SK-N-SH (cell line): Measurements from ENCODE around the gene TMEM187. TPM values are rescaled to one million over a fixed set of nuclear protein-coding genes. Genes with fewer than 3 reads are reported as not detected.

ENCODE experiments used
- CTCF ChIA-PET: fragments of 300-600, 350-600 bp; formaldehyde crosslinking; extraction: SDS; loops from one replicate; lab custom pipeline; 2021; lab: Yijun Ruan, JAX
- POLR2A ChIA-PET: fragments of 350-600 bp; sonication (Branson Sonifier 250); formaldehyde crosslinking; extraction: SDS; loops from one replicate; lab custom pipeline; 2020; ENCODE audit warnings: antibody characterized with exemption, inconsistent platforms; lab: Yijun Ruan, JAX
- DNase-seq: peaks from one replicate; pipeline ENCODE4 v3.0.0; 2012
- H2AFZ ChIP-seq: fragments of 200-600 bp; sonication (generic); 2 replicates; pipeline ENCODE4 v1.8.1; 2016; ENCODE audit warnings: antibody characterized with exemption, mild to moderate bottlenecking, low read depth
- H3F3A ChIP-seq: fragments of 200-600 bp; sonication (generic); replicated peaks from 2 replicates; pipeline ENCODE3; 2016; ENCODE audit warnings: antibody characterized with exemption, mild to moderate bottlenecking; ENCODE audit not compliant: insufficient read depth
- H3K27ac ChIP-seq, 2 experiments: fragments of 200-500 bp in 1 of 2; fragments of 200-600 bp in 1 of 2; sonication (Bioruptor generic) in 1 of 2; sonication (generic), shearing (Covaris generic) in 1 of 2; 2 replicates each; pipeline versions ENCODE4 v1.5.1 to v1.6.1; 2014 to 2016; ENCODE audit warnings: low read depth in 2 of 2, inconsistent platforms in 1 of 2, low read length in 1 of 2, mild to moderate bottlenecking in 1 of 2, mixed read lengths in 1 of 2
- H3K27me3 ChIP-seq: fragments of 200-600 bp; sonication (generic), shearing (Covaris generic); 2 replicates; pipeline ENCODE4 v1.6.1; 2016; ENCODE audit warnings: mixed run types; ENCODE audit not compliant: insufficient read depth
- H3K36me3 ChIP-seq, 2 experiments: fragments of 200-500 bp in 1 of 2; fragments of 200-600 bp in 1 of 2; sonication (Bioruptor generic) in 1 of 2; sonication (generic) in 1 of 2; replicated peaks in 1 of 2; 2 replicates each; pipeline versions ENCODE3 to v1.5.1; 2014 to 2016; ENCODE audit warnings: low read length in 1 of 2, mild to moderate bottlenecking in 1 of 2; ENCODE audit not compliant: insufficient read depth in 2 of 2, control insufficient read depth in 1 of 2
- H3K4me1 ChIP-seq, 2 experiments: fragments of 200-500 bp in 1 of 2; fragments of 200-600 bp in 1 of 2; sonication (Bioruptor generic) in 1 of 2; sonication (generic), shearing (Covaris generic) in 1 of 2; 2 replicates each; pipeline versions ENCODE4 v1.5.1 to v1.6.1; 2014 to 2016; ENCODE audit warnings: low read depth in 1 of 2, low read length in 1 of 2, mixed run types in 1 of 2; ENCODE audit not compliant: insufficient read depth in 2 of 2, control insufficient read depth in 1 of 2
- H3K4me2 ChIP-seq: fragments of 200-600 bp; sonication (generic), shearing (Covaris generic); 2 replicates; pipeline ENCODE4 v1.6.1; 2017; ENCODE audit warnings: mixed run types
- H3K4me3 ChIP-seq, 2 experiments: fragments of 200-500 bp in 1 of 2; fragments of 200-600 bp in 1 of 2; sonication (Bioruptor generic) in 1 of 2; sonication (generic), shearing (Covaris generic) in 1 of 2; 2 replicates each; pipeline versions ENCODE4 v1.5.1 to v1.8.1; 2014 to 2016; ENCODE audit warnings: low read depth in 2 of 2, inconsistent platforms in 1 of 2, low read length in 1 of 2, mild to moderate bottlenecking in 1 of 2, mixed read lengths in 1 of 2, moderate library complexity in 1 of 2
- H3K79me2 ChIP-seq: fragments of 200-600 bp; sonication (generic); 2 replicates; pipeline ENCODE4 v1.8.1; 2017; ENCODE audit warnings: mild to moderate bottlenecking; ENCODE audit not compliant: insufficient read depth
- H3K9ac ChIP-seq: fragments of 200-600 bp; sonication (generic); 2 replicates; pipeline ENCODE4 v1.6.1; 2017; ENCODE audit warnings: mixed run types
- H3K9me2 ChIP-seq: fragments of 200-600 bp; sonication (generic); 2 replicates; pipeline ENCODE4 v1.6.1; 2017; ENCODE audit warnings: mixed run types
- H3K9me3 ChIP-seq: fragments of 200-600 bp; sonication (generic); 2 replicates; pipeline ENCODE4 v1.6.1; 2017; ENCODE audit warnings: mixed run types, mild to moderate bottlenecking, moderate library complexity
- H4K20me1 ChIP-seq: fragments of 200-600 bp; sonication (generic); 2 replicates; pipeline ENCODE4 v1.6.1; 2017; ENCODE audit warnings: mild to moderate bottlenecking, mixed run types; ENCODE audit not compliant: insufficient read depth
- CHD2 ChIP-seq: fragments of 150-350 bp; IDR thresholded peaks from 2 replicates; pipeline ENCODE4 v1.6.1; 2018; ENCODE audit warnings: low read length; ENCODE audit not compliant: partially characterized antibody
- ELF1 ChIP-seq: IDR thresholded peaks from 2 replicates; pipeline ENCODE4 v1.4.0; 2012
- EP300 ChIP-seq, 2 experiments: IDR thresholded peaks; 2 replicates each; pipeline versions ENCODE4 v1.4.0 to v1.6.1; 2012; ENCODE audit warnings: borderline replicate concordance in 1 of 2, low read depth in 1 of 2, low read length in 1 of 2
- EZH2phosphoT487 ChIP-seq: fragments of 200-600 bp; sonication (generic); IDR thresholded peaks from 2 replicates; pipeline ENCODE4 v1.6.1; 2017; ENCODE audit warnings: low read depth, mixed run types, mild to moderate bottlenecking, antibody characterized with exemption, moderate library complexity, borderline replicate concordance
- FOSL2 ChIP-seq: IDR thresholded peaks from 2 replicates; pipeline ENCODE4 v1.4.0; 2012; ENCODE audit warnings: low read depth, mild to moderate bottlenecking, moderate library complexity, borderline replicate concordance
- FOXJ3 ChIP-seq: sonication (generic); formaldehyde crosslinking; IDR thresholded peaks from 2 replicates; pipeline ENCODE4 v1.5.1; 2020; ENCODE audit warnings: mild to moderate bottlenecking, missing genetic modification reagents
- FOXM1 ChIP-seq: IDR thresholded peaks from 2 replicates; pipeline ENCODE4 v1.4.0; 2012; ENCODE audit warnings: low read depth, mild to moderate bottlenecking
- GABPA ChIP-seq: IDR thresholded peaks from 2 replicates; pipeline ENCODE4 v1.4.0; 2012; ENCODE audit warnings: low read depth, mild to moderate bottlenecking
- GATA2 ChIP-seq: sonication (generic); formaldehyde crosslinking; IDR thresholded peaks from 2 replicates; pipeline ENCODE4 v1.5.0; 2020; ENCODE audit warnings: mild to moderate bottlenecking, missing genetic modification reagents
- MAX ChIP-seq: IDR thresholded peaks from 2 replicates; pipeline ENCODE4 v1.4.0; 2012; ENCODE audit warnings: low read depth
- MEF2A ChIP-seq: IDR thresholded peaks from 2 replicates; pipeline ENCODE4 v1.4.0; 2012; ENCODE audit warnings: low read depth, borderline replicate concordance
- MXI1 ChIP-seq: IDR thresholded peaks from 2 replicates; pipeline ENCODE4 v1.6.1; 2012; ENCODE audit warnings: mild to moderate bottlenecking, low read depth, low read length, improper control_type of control experiment
- NRF1 ChIP-seq: IDR thresholded peaks from 2 replicates; pipeline ENCODE4 v1.6.1; 2012; ENCODE audit warnings: low read depth, mild to moderate bottlenecking, low read length
- PBX3 ChIP-seq: IDR thresholded peaks from 2 replicates; pipeline ENCODE4; 2012
- POLR2AphosphoS5 ChIP-seq: IDR thresholded peaks from 2 replicates; pipeline ENCODE4 v1.6.1; 2012; ENCODE audit warnings: low read depth, low read length
- RAD21 ChIP-seq: IDR thresholded peaks from 2 replicates; pipeline ENCODE4 v1.6.1; 2012; ENCODE audit warnings: mild to moderate bottlenecking, low read length
- RCOR1 ChIP-seq: fragments of 150-350 bp; IDR thresholded peaks from 2 replicates; pipeline ENCODE4 v1.6.1; 2017; ENCODE audit warnings: antibody characterized with exemption, low read length
- RFX5 ChIP-seq: IDR thresholded peaks from 2 replicates; pipeline ENCODE4 v1.6.1; 2012; ENCODE audit warnings: mild to moderate bottlenecking, improper control_type of control experiment, low read length
- RXRA ChIP-seq: IDR thresholded peaks from 2 replicates; pipeline ENCODE4 v1.4.0; 2012; ENCODE audit warnings: low read depth, mild to moderate bottlenecking, borderline replicate concordance
- SIN3A ChIP-seq: IDR thresholded peaks from 2 replicates; pipeline ENCODE4 v1.6.1; 2012; ENCODE audit warnings: low read depth, mild to moderate bottlenecking, low read length, moderate library complexity, borderline replicate concordance
- SMC3 ChIP-seq: IDR thresholded peaks from 2 replicates; pipeline ENCODE4 v1.6.1; 2012; ENCODE audit warnings: low read depth, low read length, improper control_type of control experiment
- TAF1 ChIP-seq: IDR thresholded peaks from 2 replicates; pipeline ENCODE4 v1.6.1; 2012; ENCODE audit warnings: low read depth, mild to moderate bottlenecking, low read length, moderate library complexity, borderline replicate concordance
- USF2 ChIP-seq: fragments of 150-350 bp; IDR thresholded peaks from 2 replicates; pipeline ENCODE4 v1.6.1; 2017; ENCODE audit warnings: antibody characterized with exemption, low read length, low read depth, borderline replicate concordance
- YY1 ChIP-seq: IDR thresholded peaks from 2 replicates; pipeline ENCODE4 v1.4.0; 2012; ENCODE audit warnings: low read depth, mild to moderate bottlenecking
- ZBTB33 ChIP-seq: IDR thresholded peaks from 2 replicates; pipeline ENCODE4 v1.4.0; 2012; ENCODE audit warnings: low read depth, borderline replicate concordance
- WGBS: methylation state at CpG from one replicate; pipeline ENCODE4 v1.1.6; 2017; ENCODE audit warnings: low lambda C conversion rate; 5-methylcytosine and 5-hydroxymethylcytosine counted together
- polyA plus RNA-seq, 3 experiments: library from polyadenylated mRNA; depleted of rRNA; stranded (reverse); fragments of >200 nt; gene quantifications; 2 replicates each; pipeline ENCODE4 v1.2.3, GENCODE V29; 2012

TMEM187 gene
- polyA plus RNA-seq, 1 of the 3 experiments (the other 2 are of a cell fraction): 10.9 TPM

- H3K9me2 ChIP-seq: no peaks in the 10 kb centered on the region
- peaks cover 35% of the 10 kb centered on the region for H3K79me2 ChIP-seq
- POLR2A ChIA-PET: interaction anchor here (1.1 to 1.4 kb wide), 3 partner anchors 9 to 132 kb away, joined by 3 to 6 read pairs (median 3); no protein-coding TSS in a partner anchor
- H3K4me3 ChIP-seq: peak overlapping the region; percentile 78 to 89
- H3K9me3 ChIP-seq: no peaks in the 10 kb centered on the region
- peak overlapping the region; percentile 84 for H3K9ac ChIP-seq
- peaks cover 34% of the 10 kb centered on the region for H4K20me1 ChIP-seq
- peaks cover 7% of the 10 kb centered on the region for H3F3A ChIP-seq
- CTCF ChIA-PET: interaction anchor here (1.1 to 16.7 kb wide), 4 partner anchors 10 to 36 kb away, joined by 3 to 271 read pairs (median 18); partner anchors contain the start of gene RENBP
- 17% methylated on average over 5 of the region's 7 CpGs for WGBS
- H2AFZ ChIP-seq: no peak overlapping the region
- peaks cover 4% of the 10 kb centered on the region; the same call in 1 of the 2 replicates for H3K27me3 ChIP-seq
- H3K4me1 ChIP-seq: peaks cover 10 to 23% of the 10 kb centered on the region in 2 experiments; a peak in 2 of 4 replicates
- peak overlapping the region; percentile 98 for H3K4me2 ChIP-seq
- no peak for DNase-seq
- H3K27ac ChIP-seq: peak overlapping the region in 1 of 2 experiments; percentile 25; a peak in 1 of 4 replicates
- H3K36me3 ChIP-seq: peaks cover 12 to 35% of the 10 kb centered on the region in 2 experiments
- TF ChIP-seq GATA2 (CRISPR knock-in tag) (no peak), RCOR1 (no peak), FOXJ3 (CRISPR knock-in tag) (no peak), RXRA (no peak), TAF1 (no peak), GABPA (no peak), MAX (0 out of 2 replicates have a peak, but pooled peaks have one; percentile 28), RFX5 (no peak), SMC3 (no peak), FOSL2 (peak; percentile 25; the same call in 1 of the 2 replicates), MEF2A (no peak), NRF1 (no peak), EP300 (IDR thresholded peaks at IDR 0.05; ENCODE audit: borderline replicate concordance in 1 of 2, low read depth in 1 of 2, low read length in 1 of 2) (no peak), ZBTB33 (no peak), ELF1 (no peak), PBX3 (no peak), MXI1 (0 out of 2 replicates have a peak, but pooled peaks have one; percentile 28), SIN3A (peak; percentile 44; the same call in 1 of the 2 replicates), CHD2 (no peak), POLR2AphosphoS5 (no peak), RAD21 (no peak), FOXM1 (no peak), EZH2phosphoT487 (no peak), YY1 (no peak), USF2 (no peak)
Observed at GRCh38 chrX:153933748-153934147, 38.8 kb upstream of the TMEM187 start.
